Activated CD8-positive, alpha-beta memory T cell treated with anti-CD3 and anti-CD28 coated beads for 1 hour (primary cell): Measurements from ENCODE around the gene SYT1.

Source experiments
- DNase-seq, 2 donors: peaks; one replicate each; pipeline ENCODE4 v3.0.0-alpha.2; 2020; ENCODE audit warnings: low read depth in 1 of 2; ENCODE audit errors: extremely low read depth in 1 of 2

The SYT1 gene

DNA sequence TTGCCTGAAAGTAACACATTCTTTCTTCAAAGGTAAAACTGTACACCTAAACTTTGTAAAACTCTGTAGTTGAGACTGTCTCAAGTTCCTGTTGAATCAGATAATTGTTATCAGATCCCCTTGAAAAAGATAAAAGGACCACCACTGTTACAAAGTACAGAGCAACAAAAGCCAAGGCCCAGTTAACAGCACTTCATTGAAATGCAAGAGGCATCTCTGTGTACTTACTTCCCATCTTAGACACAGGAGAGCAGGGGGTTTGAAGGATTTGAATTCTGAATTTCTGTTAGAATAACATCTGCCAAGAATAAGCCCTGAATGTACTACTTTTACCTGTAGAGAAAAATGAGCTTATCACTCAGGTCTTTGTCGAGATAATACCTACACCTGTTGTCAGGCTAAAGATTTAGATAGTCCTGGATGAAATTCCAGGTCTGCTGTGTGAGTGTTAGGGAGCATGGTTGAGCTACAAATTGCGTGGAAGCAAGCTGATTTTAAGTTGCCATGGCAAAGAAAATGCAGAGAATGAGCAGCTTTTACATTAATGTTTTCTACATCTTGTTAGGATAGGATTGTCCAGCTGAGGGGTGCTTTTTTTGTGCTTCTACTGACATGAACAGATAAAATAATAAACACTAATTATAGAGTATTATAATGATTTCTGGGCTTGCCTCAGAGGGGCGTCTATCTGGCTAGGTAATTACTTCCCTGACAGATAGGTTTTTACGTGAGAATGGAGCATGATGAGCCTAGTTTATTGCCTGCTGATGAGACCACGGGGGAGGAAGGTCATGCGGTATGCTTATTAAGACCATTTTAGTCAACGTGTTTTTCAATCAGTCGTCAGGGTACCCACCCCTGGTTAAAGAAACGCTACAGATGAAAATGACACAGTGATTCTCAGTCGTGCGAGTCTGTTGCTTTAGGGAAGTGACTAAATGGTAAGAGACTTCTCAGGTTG is 517.0 kb downstream of the SYT1 start:
- DNase-seq: no peak

- no peak for DNase-seq
These were observed 520.0 kb downstream of the SYT1 start for GRCh38 chr12:79384551-79384950.

DNA sequence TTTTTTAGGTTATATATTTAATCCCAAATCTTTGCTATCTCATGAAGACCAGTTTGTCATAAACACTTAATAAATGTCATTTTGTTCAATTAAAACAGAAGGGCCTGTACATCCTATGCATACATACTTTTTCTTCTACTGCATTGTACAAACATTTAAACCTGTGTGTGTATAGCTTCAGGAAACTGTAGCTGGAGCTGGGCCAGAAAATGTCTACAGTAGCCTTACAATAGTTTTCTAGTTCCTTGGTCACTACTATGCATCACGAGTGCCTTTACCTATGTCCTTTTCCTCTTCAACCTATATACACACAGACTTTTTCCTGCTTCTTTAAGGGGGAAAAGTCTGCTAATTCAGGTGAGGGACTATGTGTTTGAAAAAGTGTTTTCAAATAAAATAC is 523.4 kb downstream of the SYT1 start:
- no peak for DNase-seq

DNA sequence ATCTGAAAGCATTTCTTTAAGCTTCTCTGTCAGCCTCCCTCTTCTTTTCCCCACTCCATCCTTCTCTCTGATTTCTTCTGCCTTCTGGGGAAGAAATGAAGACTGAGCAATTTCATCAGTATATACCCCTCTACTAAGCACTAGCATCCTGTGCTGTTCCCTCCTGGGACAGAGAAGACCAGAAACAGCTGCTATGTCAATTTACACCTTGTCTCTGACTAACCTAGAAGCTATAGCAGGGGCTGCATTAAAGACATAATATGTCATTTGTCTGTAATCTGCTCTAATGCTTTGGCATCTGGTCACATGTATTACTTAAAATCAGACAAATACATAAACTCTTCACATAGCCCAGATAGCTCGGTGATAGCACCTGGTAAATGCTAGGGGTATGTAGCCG is 529.3 kb downstream of the SYT1 start:
- no peak for DNase-seq

- DNase-seq: no peak
These were observed 533.0 kb downstream of the SYT1 start for GRCh38 chr12:79397609-79398008.

GRCh38 chr12:79400481-79400880 is 535.9 kb downstream of the SYT1 start:
- DNase-seq: no peak

DNA sequence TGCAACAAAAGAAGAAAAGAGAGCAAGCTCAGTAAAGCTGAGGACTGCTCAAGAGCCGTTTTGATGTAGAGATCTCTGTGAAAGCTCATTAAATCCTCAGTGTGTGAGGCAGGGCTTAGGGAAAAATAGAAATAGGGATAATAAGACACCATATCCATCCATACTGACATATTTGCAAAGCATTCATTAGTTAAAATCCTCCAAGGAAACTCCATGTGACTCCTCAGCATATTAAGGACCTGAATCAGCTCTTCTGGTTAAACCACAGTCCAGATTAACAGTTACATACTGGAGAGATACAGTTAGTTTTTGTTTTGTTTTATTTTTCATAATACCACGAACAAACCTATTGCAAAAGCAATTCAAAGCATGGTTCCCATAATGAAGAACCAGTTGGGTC is 538.0 kb downstream of the SYT1 start:
- no peak for DNase-seq

GRCh38 chr12:79406993-79407392 is 542.4 kb downstream of the SYT1 start:
- DNase-seq: no peak

DNA sequence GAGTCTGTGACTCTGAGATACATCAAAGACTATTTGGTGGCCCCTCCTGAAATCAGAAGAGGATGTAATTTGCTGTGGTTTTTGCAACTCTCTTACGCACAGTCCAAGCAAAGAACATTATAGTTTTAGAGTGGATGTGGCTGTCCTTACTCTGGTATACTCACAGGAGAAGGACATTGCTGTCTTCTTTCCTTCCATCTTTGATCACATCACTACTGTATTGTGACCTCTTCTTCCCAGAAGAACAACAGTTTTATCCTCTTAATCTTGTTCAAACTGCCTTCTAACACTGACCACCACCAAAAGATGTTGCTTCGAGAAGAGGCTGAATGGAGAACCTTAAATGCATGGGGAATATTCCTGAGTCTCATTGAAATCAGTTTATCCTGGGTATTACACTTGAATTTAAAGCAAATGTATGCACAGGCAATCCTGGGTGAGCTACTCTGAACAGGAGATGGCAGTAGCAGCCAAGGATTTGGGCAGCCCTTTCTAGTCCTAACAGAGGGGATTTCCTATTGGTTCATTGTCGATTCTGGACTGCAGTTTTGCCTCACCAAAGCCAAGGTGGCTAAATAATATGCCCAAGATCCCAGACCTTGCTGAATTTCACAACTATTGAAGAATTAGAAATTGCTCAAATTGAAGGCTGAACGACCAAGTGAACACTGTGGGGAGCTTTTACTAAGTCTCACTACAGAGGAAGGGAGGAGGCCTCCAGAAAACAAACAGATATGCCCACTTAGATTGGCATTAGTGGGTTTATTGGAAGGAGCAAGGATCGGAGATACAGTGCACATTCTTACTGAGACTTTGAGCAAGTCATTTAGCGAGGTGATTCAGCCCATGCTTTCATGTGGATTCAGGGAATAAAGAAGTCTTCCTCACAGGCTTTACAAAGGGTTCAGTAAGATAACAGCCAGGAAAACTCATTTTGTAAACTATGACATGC is 543.4 kb downstream of the SYT1 start:
- DNase-seq: no peak

GRCh38 chr12:79408689-79409088 is 544.1 kb downstream of the SYT1 start:
- DNase-seq: no peak

- no peak for DNase-seq
These were observed 545.0 kb downstream of the SYT1 start for GRCh38 chr12:79409562-79409961.

DNA sequence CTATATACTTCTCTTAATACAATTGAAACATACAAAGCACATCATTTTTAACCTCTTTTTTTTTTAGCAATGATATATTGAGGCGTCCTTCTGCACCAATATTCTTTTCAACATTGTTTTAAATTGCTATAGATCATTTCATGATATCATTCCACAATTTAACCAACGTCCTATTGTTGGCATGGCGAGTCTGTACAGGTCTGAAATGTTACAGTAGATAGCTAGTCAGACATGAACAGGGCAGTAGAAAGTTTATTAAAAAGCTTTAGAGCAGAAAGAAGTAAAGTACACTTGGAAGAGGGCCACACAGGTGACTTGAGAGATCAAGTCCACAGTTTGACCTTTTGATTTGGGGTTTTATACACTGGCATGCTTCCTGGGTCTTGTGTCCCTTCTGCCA is 547.2 kb downstream of the SYT1 start:
- no peak for DNase-seq

DNA sequence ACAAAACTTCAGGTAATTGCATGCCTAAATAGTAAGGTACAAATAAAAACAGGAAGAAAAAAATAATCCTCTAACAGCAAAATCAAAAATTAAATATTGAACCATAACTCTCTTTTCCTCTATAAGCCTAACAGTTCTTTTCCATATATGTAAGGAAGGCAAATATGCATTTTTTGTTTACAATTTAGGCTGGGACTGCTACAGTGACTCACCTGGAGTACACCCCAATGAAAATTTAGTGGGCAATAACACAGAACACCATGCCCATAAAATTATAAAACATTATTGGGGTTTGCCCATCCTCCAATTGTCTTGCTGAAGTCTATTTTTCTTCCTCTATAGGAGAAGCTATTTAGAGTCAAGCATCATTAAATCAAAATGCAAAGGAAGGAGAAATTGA is 549.2 kb downstream of the SYT1 start:
- no peak for DNase-seq

DNA sequence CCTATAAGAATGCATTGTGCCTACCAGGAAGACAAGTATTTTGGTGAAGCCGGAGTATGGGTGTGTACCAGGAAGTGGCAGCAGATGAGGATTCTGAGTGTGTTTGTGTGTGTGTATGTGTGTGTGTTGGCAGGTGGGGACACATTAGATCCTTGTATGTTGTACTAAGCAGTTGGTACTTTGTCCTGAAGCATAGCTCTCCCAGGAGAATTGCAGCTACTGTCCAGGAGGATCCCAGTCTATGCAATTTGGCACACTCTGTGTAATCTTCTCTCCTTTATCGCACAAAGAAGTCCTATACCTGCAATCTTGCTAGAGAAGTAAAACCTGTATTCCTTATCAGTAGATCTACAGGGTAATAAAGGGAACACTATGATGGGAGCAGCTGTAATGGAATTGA is 549.7 kb downstream of the SYT1 start:
- DNase-seq: no peak

- DNase-seq: no peak
These were observed 550.7 kb downstream of the SYT1 start for GRCh38 chr12:79415321-79415720.

DNA sequence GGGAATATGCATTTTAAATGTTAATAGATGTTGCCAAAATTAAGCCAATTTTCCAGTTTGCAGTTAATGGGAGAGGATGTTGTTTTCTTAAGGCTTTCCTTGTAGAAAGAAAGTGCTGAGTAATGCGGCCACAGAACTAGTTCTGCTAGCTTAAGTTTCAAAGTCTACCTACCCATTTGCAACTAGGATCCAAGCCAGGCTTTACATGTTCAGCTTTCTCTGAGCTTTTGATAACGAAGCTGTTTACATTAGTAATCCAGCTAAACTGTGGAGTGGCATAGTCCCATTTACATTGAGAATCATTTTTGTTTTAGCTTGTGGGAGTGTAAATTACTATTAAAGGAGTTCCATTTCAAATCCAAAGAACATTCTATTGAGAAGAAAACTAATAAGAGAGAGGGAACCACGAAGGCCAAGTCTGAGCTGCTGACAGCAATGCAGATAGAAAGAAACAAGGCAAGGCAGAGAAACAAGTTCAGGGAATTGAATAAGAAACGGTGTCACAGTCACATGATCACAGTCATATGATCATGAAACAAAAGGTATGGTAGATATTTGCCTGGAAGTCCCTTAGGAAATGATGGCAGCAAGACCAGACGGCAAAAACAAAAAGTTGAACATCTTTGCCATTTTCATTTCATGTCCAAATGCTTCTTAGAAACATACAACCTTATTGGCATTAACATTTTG is 551.3 kb downstream of the SYT1 start:
- DNase-seq: no peak

- DNase-seq: no peak
These were observed 555.6 kb downstream of the SYT1 start for GRCh38 chr12:79420146-79420618.

DNA sequence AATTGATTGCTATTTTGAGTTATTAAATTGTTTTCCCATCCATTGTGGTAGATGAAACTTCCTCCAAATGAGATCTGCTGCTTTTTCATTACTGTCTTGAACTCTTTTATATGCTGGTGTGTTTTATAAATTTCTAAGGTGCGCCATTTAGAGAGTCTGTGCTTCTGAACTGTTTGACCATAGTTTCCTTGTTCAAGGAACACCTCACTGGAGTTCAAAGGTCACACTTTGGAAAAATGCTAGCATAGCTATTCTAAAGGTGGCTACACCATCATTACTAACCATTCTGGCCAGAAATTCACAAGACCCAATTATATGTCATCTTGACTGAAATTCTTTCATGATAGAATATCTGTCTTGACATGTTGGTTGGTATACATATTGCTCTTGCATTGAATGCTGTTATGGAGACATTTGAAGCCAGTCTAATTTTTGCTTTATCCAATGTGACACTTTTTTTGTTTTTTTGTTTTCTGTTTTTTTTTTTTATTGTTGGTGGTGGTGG is 556.7 kb downstream of the SYT1 start:
- no peak for DNase-seq

GRCh38 chr12:79422060-79422812 is 557.7 kb downstream of the SYT1 start:
- DNase-seq: no peak

DNA sequence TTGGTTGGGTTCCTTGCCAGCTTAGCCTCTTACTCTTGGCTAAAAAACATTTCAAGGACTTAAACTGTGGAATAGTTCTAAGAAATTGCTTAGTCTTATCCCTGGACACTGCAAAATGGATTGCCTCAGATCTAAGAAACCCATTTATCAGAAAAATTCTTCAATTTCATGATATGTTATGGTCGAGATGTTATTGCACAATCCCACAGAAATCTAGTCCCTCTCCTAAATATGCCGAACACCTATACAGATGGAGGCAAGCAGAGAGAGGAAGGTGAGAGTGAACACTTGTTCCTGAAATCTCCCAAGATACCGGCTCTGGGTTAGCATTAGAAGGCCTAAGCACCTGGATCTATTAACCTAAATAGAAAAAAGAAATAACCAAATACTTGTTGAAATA is 559.0 kb downstream of the SYT1 start:
- no peak for DNase-seq
